Adrenal gland (tissue), 12 donors: Measurements from ENCODE around the gene CORO2A. TPM values are rescaled to one million over a fixed set of nuclear protein-coding genes. Genes with fewer than 3 reads are reported as not detected.
A peak's percentile ranks its signal among the peaks of the same experiment; 100 is the strongest.

Source experiments
- DNase-seq, 7 donors: peaks; one replicate each; pipeline ENCODE4 v3.0.0-alpha.2; 2019 to 2020
- H3K27ac ChIP-seq, 5 donors: fragments of 200-600 bp; sonication (generic) in 4 of 5; 1 replicate in 3 of 5; 2 replicates in 2 of 5; pipeline versions ENCODE4 v1.5.1 to v1.8.0; 2016 to 2020; ENCODE audit warnings: mild to moderate bottlenecking in 1 of 5
- H3K27me3 ChIP-seq: fragments of 200-600 bp; 2 replicates; pipeline ENCODE4 v1.8.0; 2021
- H3K36me3 ChIP-seq, 2 donors: fragments of 200-600 bp; replicated peaks in 1 of 2; 1 replicate in 1 of 2; 2 replicates in 1 of 2; pipeline versions ENCODE4 v1.5.1 to v1.8.0; 2018 to 2022
- H3K4me1 ChIP-seq, 2 donors: fragments of 200-600 bp; replicated peaks in 1 of 2; 1 replicate in 1 of 2; 2 replicates in 1 of 2; pipeline versions ENCODE4 v1.5.1 to v1.8.0; 2018 to 2021
- H3K4me3 ChIP-seq, 4 donors: fragments of 200-600 bp; sonication (generic) in 3 of 4; one replicate each; pipeline ENCODE4 v1.5.1; 2016 to 2018
- H3K9me3 ChIP-seq, 3 donors: fragments of 200-600 bp; sonication (generic) in 1 of 3; replicated peaks in 1 of 3; 1 replicate in 2 of 3; 2 replicates in 1 of 3; pipeline versions ENCODE4 v1.5.1 to v1.8.0; 2016 to 2021
- POLR2A ChIP-seq, 2 donors: fragments of 450-650 bp; IDR thresholded peaks; one replicate each; pipeline ENCODE4 v1.6.1; 2017; ENCODE audit warnings: antibody characterized with exemption in 2 of 2, mild to moderate bottlenecking in 2 of 2, moderate library complexity in 1 of 2
- WGBS, 4 donors: extraction: QIAGEN DNeasy Blood & Tissue Kit in 2 of 4; methylation state at CpG; one replicate each; pipeline versions ENCODE4 v1.1.5 to v1.1.7; 2013 to 2017; 5-methylcytosine and 5-hydroxymethylcytosine counted together
- intact Hi-C, 2 donors: fragments of 100-400 bp; cut with DNase I; formaldehyde crosslinking; loops; one replicate each; pipeline versions ENCODE4 v1.14.1 to v1.15.0; 2022 to 2023
- polyA plus RNA-seq, 3 donors: library from polyadenylated mRNA; stranded (reverse); fragments of 200-250 nt in 2 of 3; fragments of 350-450 nt in 1 of 3; fragmentation: Illumina TruSeq in 1 of 3; extraction: RNeasy Lipid Tissue Mini Kit (QIAGEN cat#74804) in 1 of 3; gene quantifications; one replicate each; pipeline ENCODE4 v1.2.3, GENCODE V29; 2013 to 2014
- total RNA-seq, 9 donors: library from RNA; depleted of rRNA in 4 of 9; stranded (reverse); fragments of >200 nt in 4 of 9; fragments of 120-200 nt in 1 of 9; fragmentation: NEBNext Ultra II Directional in 1 of 9; extraction: Animal tissue kit (Norgen Biotek cat#: 25700) in 1 of 9; gene quantifications; one replicate each; pipeline versions ENCODE4 v1.1.0 to v1.2.4, GENCODE V29; 2013 to 2023
- TF ChIP-seq, protein P1 (sequence below), 6 experiments: fragments of 450-650 bp in 4 of 6; fragments of 200-600 bp in 2 of 6; sonication (generic) in 1 of 6; IDR thresholded peaks; 1 replicate in 5 of 6; 2 replicates in 1 of 6; pipeline versions ENCODE4 v1.5.1 to v1.8.0; 2016 to 2021; ENCODE audit warnings: antibody characterized with exemption in 6 of 6, mild to moderate bottlenecking in 2 of 6, moderate library complexity in 1 of 6
- donor health status: healthy with polysubstance abuse.
- donor health status: Bipolar disorder and iron deficiency.
- donor health status: DM: yes; HTN: yes; CAD: no.
- donor health status: DM: no; HTN: no; CAD: no.
- donor health status: DM: no; HTN: no; CAD: no.
- donor health status: DM: yes; HTN: yes; CAD: no.

Gene CORO2A
- total and polyA plus RNA-seq, 12 donors, result 0.06 to 3.9 (median 1.2) TPM

DNA sequence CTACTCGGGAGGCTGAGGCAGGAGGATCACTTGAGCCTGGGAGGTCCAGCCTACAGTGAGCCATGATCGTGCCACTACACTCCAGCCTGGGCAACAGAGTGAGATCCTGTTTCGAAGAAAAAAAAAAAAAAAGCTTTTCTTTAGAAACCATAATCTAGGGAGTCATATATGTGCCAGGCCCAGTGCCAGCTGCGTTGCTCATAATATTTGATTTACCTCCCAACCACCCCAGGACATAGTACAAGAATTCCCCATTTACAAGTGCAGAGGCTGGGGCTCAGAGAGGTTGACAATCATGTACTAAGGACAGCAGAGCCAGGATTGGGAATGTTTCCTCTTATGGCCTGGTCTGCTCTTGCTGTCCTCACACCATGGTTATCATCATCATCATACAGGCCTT lies 48.4 kb downstream of the CORO2A start:
- intact Hi-C loops, result no loop called here
- no peak for DNase-seq
- TF ChIP-seq, protein P1, sequence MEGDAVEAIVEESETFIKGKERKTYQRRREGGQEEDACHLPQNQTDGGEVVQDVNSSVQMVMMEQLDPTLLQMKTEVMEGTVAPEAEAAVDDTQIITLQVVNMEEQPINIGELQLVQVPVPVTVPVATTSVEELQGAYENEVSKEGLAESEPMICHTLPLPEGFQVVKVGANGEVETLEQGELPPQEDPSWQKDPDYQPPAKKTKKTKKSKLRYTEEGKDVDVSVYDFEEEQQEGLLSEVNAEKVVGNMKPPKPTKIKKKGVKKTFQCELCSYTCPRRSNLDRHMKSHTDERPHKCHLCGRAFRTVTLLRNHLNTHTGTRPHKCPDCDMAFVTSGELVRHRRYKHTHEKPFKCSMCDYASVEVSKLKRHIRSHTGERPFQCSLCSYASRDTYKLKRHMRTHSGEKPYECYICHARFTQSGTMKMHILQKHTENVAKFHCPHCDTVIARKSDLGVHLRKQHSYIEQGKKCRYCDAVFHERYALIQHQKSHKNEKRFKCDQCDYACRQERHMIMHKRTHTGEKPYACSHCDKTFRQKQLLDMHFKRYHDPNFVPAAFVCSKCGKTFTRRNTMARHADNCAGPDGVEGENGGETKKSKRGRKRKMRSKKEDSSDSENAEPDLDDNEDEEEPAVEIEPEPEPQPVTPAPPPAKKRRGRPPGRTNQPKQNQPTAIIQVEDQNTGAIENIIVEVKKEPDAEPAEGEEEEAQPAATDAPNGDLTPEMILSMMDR (IDR thresholded peaks at IDR 0.05), result no peak
- TF ChIP-seq POLR2A (IDR thresholded peaks at IDR 0.05), result no peak
- Histone ChIP-seq H3K4me3 (no peak overlapping the region), H3K4me1 (peaks cover 0 to 7% of the 10 kb centered on the region in 2 donors), H3K9me3 (no peaks in the 10 kb centered on the region), H3K27ac (peak overlapping the region in 1 of 5 donors; percentile 7), H3K36me3 (no peaks in the 10 kb centered on the region), H3K27me3 (no peaks in the 10 kb centered on the region)
- 79 to 90% (median 87%) methylated on average over 4 of the region's 4 CpGs for WGBS, 4 donors

GRCh38 chr9:98142925-98143481 lies 49.4 kb downstream of the CORO2A start:
- Histone ChIP-seq H3K4me3 (no peak overlapping the region), H3K36me3 (no peaks in the 10 kb centered on the region), H3K9me3 (no peaks in the 10 kb centered on the region), H3K4me1 (peaks cover 0 to 7% of the 10 kb centered on the region in 2 donors), H3K27ac (peak overlapping the region in 1 of 5 donors; percentile 39), H3K27me3 (no peaks in the 10 kb centered on the region)
- no peak for DNase-seq
- TF ChIP-seq POLR2A (IDR thresholded peaks at IDR 0.05), result no peak
- TF ChIP-seq, protein P1 (IDR thresholded peaks at IDR 0.05), result no peak
- 84 to 96% (median 86%) methylated on average over 3 to 8 of the region's 8 CpGs for WGBS, 4 donors
- intact Hi-C loops, result no loop called here

DNA sequence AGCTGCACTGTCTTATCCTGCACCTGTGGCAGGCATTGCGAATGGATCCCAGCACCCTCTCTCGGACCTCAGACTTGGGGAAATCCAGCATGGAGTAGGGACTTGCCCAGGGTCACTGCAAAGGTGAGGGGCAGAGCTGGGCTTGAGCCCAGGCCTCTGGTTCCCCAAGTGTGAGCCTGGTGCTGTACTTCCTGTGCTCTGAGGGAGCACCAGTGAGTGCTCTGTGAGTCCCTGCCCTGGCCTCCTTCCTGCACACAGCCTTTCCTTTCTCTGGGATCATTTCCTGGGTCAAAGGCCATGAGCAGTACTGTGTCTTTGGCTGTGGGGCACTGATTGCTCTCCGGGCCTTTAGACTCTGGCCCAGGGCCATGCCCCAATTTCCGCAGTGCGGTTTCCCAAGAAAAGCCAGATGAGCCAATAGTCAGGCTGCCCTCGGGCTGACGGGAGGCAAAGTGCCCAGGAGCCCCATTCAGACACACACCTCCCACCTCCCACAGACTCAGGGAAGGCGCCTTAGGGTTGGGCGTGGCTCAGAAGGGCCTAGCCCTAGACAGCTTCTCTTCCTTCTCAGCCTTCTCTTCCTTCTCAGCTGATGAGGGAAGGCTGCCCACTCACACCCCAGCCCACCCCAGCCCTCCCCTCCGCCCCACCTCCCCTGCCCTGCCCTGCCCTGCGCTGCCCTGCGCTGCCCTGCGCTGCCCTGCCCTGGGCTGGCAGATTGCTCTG lies 50.1 kb downstream of the CORO2A start:
- H3K27ac ChIP-seq, result peak overlapping the region in 1 of 5 donors; percentile 39

DNA sequence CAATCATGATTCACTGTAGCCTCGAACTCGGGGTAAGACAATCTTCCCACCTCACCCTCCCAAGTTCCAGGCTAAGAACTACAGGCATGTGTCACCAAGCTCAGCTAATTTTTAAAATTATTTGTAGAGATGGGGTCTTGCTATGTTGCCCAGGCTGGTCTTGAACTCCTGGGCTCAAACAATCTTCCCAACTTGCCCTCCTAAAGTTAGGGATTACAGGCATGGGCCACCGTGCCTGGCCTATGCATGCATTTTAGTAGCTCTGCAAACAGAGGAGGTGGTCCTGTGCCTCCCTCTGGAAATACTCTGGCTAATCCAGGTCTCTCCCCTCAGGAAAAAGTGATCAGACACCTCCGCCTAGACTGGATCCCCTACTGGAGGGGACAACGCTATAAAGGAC lies 51.9 kb downstream of the CORO2A start:
- intact Hi-C loops, result no loop called here
- no peak overlapping the region for H3K27ac ChIP-seq
- WGBS, 4 donors, result 71 to 90% (median 78%) methylated on average over 5 of the region's 5 CpGs
- no peaks in the 10 kb centered on the region for H3K9me3 ChIP-seq
- no peaks in the 10 kb centered on the region for H3K4me1 ChIP-seq
- H3K4me3 ChIP-seq, result no peak overlapping the region
- H3K27me3 ChIP-seq, result no peaks in the 10 kb centered on the region
- H3K36me3 ChIP-seq, result no peaks in the 10 kb centered on the region
- no peak for DNase-seq
- TF ChIP-seq POLR2A (IDR thresholded peaks at IDR 0.05), result no peak
- TF ChIP-seq, protein P1 (IDR thresholded peaks at IDR 0.05), result no peak

More for the DNA sequence above, 50.1 kb downstream of the CORO2A start:
- TF ChIP-seq POLR2A (IDR thresholded peaks at IDR 0.05), result no peak
- TF ChIP-seq, protein P1 (IDR thresholded peaks at IDR 0.05), result no peak
- peak in 6 of 7 donors; percentile 22 to 80 (median 38) for DNase-seq
- intact Hi-C loops, result no loop called here
- Histone ChIP-seq H3K4me1 (peaks cover 0 to 7% of the 10 kb centered on the region in 2 donors), H3K4me3 (no peak overlapping the region), H3K9me3 (no peaks in the 10 kb centered on the region), H3K36me3 (no peaks in the 10 kb centered on the region), H3K27me3 (no peaks in the 10 kb centered on the region)
- 65 to 81% (median 70%) methylated on average over 5 to 13 of the region's 13 CpGs for WGBS, 4 donors
